Loucy (cell line): ENCODE measurements around the gene RBBP8.

Source experiments
- EZH2phosphoT487 ChIP-seq: fragments of 200-600 bp; IDR thresholded peaks from 2 replicates; pipeline ENCODE4 v1.6.1; 2018; ENCODE audit warnings: antibody characterized with exemption, mild to moderate bottlenecking, moderate library complexity, borderline replicate concordance
- TF ChIP-seq, protein P1 (sequence below): fragments of 200-600 bp; sonication (generic); conservative IDR thresholded peaks from 2 replicates; pipeline ENCODE4 v1.5.1; 2014; ENCODE audit warnings: mild to moderate bottlenecking, antibody characterized with exemption, low read length

DNA sequence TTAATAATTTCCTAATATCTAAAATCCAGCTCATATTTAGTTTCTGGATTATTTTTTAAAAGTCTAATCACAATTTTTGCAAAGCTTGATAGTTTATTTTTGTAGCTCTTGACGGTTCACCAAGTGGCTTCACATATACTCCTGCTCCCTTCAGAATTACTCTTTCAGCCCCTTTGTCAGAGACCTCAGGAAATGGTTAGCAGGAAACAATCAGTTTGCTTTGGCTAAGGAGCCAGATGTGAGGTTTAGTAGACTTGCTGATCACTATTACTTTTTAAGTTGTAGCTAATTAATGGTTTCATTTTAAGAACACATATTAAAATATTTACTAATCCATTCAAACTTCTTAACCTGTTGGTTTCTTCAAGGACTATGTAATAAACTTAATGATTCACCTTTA, 2.3 kb downstream of the RBBP8 start:
- TF ChIP-seq, protein P1, sequence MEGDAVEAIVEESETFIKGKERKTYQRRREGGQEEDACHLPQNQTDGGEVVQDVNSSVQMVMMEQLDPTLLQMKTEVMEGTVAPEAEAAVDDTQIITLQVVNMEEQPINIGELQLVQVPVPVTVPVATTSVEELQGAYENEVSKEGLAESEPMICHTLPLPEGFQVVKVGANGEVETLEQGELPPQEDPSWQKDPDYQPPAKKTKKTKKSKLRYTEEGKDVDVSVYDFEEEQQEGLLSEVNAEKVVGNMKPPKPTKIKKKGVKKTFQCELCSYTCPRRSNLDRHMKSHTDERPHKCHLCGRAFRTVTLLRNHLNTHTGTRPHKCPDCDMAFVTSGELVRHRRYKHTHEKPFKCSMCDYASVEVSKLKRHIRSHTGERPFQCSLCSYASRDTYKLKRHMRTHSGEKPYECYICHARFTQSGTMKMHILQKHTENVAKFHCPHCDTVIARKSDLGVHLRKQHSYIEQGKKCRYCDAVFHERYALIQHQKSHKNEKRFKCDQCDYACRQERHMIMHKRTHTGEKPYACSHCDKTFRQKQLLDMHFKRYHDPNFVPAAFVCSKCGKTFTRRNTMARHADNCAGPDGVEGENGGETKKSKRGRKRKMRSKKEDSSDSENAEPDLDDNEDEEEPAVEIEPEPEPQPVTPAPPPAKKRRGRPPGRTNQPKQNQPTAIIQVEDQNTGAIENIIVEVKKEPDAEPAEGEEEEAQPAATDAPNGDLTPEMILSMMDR, result no peak
- no peak for TF ChIP-seq EZH2phosphoT487
